A204.1 (cell line): Measurements from ENCODE around the gene CARD19.

Experiments
- FAIRE-seq: peaks from 2 replicates; lab custom pipeline; 2012; peaks lifted over from hg19 to GRCh38; lab: Jason Lieb, UNC

Gene CARD19

GRCh38 chr9:93064392-93065134, 31.5 kb upstream of the CARD19 start:
- no peak for FAIRE-seq

GRCh38 chr9:93065135-93065720, 30.8 kb upstream of the CARD19 start:
- FAIRE-seq = no peak

- FAIRE-seq = no peak
Measured at GRCh38 chr9:93066978-93067603, 28.9 kb upstream of the CARD19 start.

- FAIRE-seq = no peak
Measured at GRCh38 chr9:93068956-93069355, 27.1 kb upstream of the CARD19 start.

GRCh38 chr9:93071464-93071863, 24.6 kb upstream of the CARD19 start:
- no peak for FAIRE-seq

- FAIRE-seq = no peak
Measured at GRCh38 chr9:93072383-93072795, 23.6 kb upstream of the CARD19 start.

GRCh38 chr9:93076101-93076791, 19.8 kb upstream of the CARD19 start:
- FAIRE-seq = no peak

- no peak for FAIRE-seq
Measured at GRCh38 chr9:93076792-93077128, 19.3 kb upstream of the CARD19 start.

- no peak for FAIRE-seq
Measured at GRCh38 chr9:93077367-93077766, 18.6 kb upstream of the CARD19 start.

- FAIRE-seq = no peak
Measured at GRCh38 chr9:93077811-93078210, 18.2 kb upstream of the CARD19 start.

GRCh38 chr9:93079371-93079770, 16.6 kb upstream of the CARD19 start:
- FAIRE-seq = no peak

- no peak for FAIRE-seq
Measured at GRCh38 chr9:93080406-93080805, 15.6 kb upstream of the CARD19 start.

- no peak for FAIRE-seq
Measured at GRCh38 chr9:93081081-93081529, 14.9 kb upstream of the CARD19 start.

- no peak for FAIRE-seq
Measured at GRCh38 chr9:93081931-93082330, 14.1 kb upstream of the CARD19 start.

GRCh38 chr9:93082841-93083411, 13.1 kb upstream of the CARD19 start:
- FAIRE-seq = no peak

GRCh38 chr9:93083592-93084470, 12.2 kb upstream of the CARD19 start:
- no peak for FAIRE-seq

GRCh38 chr9:93084471-93084881, 11.5 kb upstream of the CARD19 start:
- FAIRE-seq = no peak

GRCh38 chr9:93085676-93086075, 10.3 kb upstream of the CARD19 start:
- no peak for FAIRE-seq

- no peak for FAIRE-seq
Measured at GRCh38 chr9:93086447-93087224, 9.4 kb upstream of the CARD19 start.

- no peak for FAIRE-seq
Measured at GRCh38 chr9:93087971-93088655, 7.9 kb upstream of the CARD19 start.
